GM12872 (cell line): Measurements from ENCODE around the gene TRIM56.

Experiments
- TF ChIP-seq, protein P1 (sequence below): IDR thresholded peaks from 3 replicates; pipeline ENCODE4 v1.5.1; 2011; ENCODE audit warnings: low read depth, mild to moderate bottlenecking, low read length, moderate library complexity; ENCODE audit not compliant: insufficient read depth

TRIM56 gene

DNA sequence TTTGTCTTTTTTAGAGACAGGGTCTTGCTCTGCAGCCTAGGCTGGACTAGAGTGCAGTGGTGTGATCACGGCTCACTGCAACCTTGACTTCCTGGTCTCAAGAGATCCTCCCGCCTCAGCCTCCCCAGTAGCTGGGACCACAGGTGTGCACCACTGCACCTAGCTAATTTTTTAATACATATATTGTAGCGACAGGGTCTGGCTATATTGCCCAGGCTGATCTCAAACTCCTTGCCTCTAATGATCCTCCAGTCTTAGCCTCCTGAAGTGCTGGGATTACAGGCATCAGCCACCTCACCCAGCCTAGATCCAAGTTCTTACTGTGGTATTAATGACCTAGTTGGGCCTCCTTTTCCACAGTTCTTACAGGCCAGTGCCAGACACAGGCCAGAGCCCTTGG, 29.9 kb downstream of the TRIM56 start:
- TF ChIP-seq, protein P1, sequence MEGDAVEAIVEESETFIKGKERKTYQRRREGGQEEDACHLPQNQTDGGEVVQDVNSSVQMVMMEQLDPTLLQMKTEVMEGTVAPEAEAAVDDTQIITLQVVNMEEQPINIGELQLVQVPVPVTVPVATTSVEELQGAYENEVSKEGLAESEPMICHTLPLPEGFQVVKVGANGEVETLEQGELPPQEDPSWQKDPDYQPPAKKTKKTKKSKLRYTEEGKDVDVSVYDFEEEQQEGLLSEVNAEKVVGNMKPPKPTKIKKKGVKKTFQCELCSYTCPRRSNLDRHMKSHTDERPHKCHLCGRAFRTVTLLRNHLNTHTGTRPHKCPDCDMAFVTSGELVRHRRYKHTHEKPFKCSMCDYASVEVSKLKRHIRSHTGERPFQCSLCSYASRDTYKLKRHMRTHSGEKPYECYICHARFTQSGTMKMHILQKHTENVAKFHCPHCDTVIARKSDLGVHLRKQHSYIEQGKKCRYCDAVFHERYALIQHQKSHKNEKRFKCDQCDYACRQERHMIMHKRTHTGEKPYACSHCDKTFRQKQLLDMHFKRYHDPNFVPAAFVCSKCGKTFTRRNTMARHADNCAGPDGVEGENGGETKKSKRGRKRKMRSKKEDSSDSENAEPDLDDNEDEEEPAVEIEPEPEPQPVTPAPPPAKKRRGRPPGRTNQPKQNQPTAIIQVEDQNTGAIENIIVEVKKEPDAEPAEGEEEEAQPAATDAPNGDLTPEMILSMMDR: no peak

- TF ChIP-seq, protein P1: no peak
Observed at GRCh38 chr7:101116898-101117297, 31.6 kb downstream of the TRIM56 start.

- TF ChIP-seq, protein P1: no peak
Observed at GRCh38 chr7:101118856-101119255, 33.6 kb downstream of the TRIM56 start.

- TF ChIP-seq, protein P1: no peak
Observed at GRCh38 chr7:101119876-101120275, 34.6 kb downstream of the TRIM56 start.

GRCh38 chr7:101120315-101120714, 35.0 kb downstream of the TRIM56 start:
- TF ChIP-seq, protein P1: no peak

DNA sequence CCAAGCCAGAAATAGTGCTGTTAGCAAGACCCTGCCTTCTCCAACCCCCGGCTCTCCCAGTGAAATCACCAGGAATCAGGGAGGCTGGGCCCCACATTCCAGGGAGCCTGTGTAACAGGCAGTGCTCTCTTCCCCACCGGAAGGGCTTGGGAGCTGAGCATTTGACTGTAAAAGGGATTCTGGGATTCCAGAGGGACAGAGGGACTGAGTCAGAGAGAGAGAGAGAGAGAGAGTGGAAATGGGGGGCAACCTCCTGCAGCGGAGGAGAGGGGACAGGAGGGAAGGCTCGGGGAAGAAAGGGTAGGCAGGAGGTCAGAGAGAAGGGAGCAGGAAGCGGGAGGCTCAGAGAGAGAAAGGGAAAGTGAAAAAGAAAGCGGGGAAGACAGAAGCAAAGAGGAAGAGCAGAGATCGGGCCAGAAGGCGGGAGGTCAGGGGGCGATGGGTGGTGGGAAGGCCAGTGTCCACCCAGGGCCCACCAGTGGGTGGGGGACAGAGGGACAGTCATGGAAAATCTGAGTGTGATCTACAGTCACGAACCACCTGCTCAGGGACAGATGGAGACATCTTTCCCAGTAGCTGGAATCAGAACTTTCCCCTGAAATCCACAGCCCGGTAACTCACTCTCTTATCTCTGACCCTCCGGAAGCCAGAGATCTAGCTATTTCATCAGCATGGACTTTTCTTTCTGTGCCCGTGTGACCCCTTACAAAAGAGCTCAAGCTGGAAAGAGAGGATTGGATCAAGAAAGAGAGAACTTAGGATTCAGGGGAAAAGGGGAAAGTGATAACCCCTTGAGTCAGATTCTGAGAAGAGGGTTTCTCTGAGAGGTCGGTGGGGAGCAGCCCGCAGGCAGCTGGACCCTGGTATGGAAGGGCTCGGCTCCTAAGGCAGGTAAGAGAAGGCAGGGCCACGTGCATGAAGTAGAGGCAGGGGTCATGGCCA, 37.0 kb downstream of the TRIM56 start:
- TF ChIP-seq, protein P1: no peak

DNA sequence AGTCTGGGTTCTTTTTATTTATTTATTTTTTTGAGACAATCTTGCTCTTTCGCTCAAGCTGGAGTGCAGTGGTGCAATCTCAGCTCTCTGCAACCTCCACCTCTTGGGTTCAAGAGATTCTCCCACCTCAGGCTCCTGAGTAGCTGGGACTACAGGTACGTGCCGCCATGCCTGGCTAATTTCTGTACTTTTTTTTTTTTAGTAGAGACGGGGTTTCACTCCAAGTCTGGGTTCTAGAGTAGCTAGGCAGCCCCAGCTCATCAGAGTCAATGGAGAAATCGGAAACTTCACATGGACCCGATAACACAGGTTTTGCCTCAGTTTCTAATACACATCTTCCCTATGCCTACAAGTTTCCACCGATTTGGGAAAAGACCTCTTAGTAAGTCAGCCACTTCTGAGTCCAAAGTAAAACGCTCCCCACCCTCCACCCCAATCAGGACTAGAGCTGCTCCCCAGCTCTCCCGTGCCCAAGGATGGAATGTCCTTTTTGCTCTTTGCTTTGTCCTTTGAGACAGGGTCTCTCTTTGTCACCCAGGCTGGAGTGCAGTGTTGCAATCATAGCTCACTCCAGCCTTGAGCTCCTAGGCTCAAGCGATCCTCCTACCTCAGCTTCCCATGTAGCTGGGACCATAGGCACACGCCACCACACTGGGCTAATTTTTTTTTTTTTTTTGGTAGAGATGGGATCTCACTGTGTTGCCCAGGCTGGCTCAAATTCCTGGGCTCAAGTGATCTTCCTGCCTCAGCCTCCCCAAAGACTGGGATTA, 37.8 kb downstream of the TRIM56 start:
- TF ChIP-seq, protein P1: no peak
